ENCODE measurements around the gene TGFBR2. TPM values are rescaled to one million over a fixed set of nuclear protein-coding genes. Genes with fewer than 3 reads are reported as not detected.

The TGFBR2 gene
- total and polyA plus RNA-seq, 10 of the 15 experiments (the other 5 are each of a cell fraction or from before 2014, with no cell fraction given): 0.02 to 0.98 (median 0.18) TPM; not detected in 1

DNA sequence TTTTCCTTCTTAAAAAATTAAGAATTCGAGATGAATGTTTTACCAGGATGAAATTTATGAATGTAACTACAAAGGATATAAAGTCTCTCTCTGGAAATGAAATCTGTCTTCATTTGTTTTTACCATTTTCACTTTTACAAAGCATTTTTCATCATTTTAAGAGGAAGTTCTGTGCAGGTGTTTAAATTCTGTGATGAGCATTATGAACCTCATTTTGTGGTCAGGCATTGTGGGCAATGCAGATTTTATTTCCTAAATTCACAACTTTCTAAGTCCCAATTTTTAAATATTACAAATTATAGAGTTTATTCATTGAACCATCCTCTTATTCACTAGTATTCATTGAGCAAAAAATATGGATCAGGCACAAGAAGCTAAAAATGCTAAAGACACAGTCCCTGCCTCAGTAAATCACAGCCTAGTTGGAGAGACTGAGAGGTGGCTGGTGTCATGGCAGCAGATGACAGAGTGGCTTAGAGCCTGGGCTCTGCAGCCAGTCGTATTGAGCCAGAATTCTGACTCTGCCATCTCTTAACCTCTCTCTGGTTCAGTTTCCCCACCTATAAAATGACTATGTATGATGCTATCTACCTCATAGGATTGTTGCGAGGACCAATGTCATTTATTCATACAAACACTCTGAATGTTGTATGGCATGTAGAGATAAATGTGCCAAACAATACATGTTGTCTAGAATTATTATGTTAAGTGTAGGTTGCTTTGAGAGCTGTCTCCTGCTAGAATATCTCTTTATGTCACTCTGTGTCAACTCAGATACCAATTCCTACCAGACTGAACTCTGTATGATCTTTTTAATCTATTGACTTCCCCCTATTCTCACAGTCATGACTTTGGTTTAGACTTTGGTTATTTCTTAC is 7.5 kb upstream of the TGFBR2 start (continued):
- TF ChIP-seq, protein P1, sequence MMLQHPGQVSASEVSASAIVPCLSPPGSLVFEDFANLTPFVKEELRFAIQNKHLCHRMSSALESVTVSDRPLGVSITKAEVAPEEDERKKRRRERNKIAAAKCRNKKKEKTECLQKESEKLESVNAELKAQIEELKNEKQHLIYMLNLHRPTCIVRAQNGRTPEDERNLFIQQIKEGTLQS (IDR thresholded peaks at IDR 0.05; ENCODE audit: borderline replicate concordance, extremely low read depth, low read depth, low read length): no peak
- TF ChIP-seq CBFB (IDR thresholded peaks at IDR 0.05; ENCODE audit: low read depth): no peak
- TF ChIP-seq ZNF274 (IDR thresholded peaks at IDR 0.05; ENCODE audit: insufficient read depth, insufficient read length): no peak
- TF ChIP-seq, protein P2, sequence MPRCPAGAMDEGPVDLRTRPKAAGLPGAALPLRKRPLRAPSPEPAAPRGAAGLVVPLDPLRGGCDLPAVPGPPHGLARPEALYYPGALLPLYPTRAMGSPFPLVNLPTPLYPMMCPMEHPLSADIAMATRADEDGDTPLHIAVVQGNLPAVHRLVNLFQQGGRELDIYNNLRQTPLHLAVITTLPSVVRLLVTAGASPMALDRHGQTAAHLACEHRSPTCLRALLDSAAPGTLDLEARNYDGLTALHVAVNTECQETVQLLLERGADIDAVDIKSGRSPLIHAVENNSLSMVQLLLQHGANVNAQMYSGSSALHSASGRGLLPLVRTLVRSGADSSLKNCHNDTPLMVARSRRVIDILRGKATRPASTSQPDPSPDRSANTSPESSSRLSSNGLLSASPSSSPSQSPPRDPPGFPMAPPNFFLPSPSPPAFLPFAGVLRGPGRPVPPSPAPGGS (IDR thresholded peaks at IDR 0.05; ENCODE audit: borderline replicate concordance, insufficient read depth, low read depth, low read length, poor library complexity, severe bottlenecking): no peak
- TF ChIP-seq CHD2 (IDR thresholded peaks at IDR 0.05; ENCODE audit: borderline replicate concordance, low read depth, low read length): no peak
- no peak for TF ChIP-seq SRF (IDR thresholded peaks at IDR 0.05; ENCODE audit: low read depth in 2 of 2, low read length in 2 of 2)
- TF ChIP-seq, protein P3, sequence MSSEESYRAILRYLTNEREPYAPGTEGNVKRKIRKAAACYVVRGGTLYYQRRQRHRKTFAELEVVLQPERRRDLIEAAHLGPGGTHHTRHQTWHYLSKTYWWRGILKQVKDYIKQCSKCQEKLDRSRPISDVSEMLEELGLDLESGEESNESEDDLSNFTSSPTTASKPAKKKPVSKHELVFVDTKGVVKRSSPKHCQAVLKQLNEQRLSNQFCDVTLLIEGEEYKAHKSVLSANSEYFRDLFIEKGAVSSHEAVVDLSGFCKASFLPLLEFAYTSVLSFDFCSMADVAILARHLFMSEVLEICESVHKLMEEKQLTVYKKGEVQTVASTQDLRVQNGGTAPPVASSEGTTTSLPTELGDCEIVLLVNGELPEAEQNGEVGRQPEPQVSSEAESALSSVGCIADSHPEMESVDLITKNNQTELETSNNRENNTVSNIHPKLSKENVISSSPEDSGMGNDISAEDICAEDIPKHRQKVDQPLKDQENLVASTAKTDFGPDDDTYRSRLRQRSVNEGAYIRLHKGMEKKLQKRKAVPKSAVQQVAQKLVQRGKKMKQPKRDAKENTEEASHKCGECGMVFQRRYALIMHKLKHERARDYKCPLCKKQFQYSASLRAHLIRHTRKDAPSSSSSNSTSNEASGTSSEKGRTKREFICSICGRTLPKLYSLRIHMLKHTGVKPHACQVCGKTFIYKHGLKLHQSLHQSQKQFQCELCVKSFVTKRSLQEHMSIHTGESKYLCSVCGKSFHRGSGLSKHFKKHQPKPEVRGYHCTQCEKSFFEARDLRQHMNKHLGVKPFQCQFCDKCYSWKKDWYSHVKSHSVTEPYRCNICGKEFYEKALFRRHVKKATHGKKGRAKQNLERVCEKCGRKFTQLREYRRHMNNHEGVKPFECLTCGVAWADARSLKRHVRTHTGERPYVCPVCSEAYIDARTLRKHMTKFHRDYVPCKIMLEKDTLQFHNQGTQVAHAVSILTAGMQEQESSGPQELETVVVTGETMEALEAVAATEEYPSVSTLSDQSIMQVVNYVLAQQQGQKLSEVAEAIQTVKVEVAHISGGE (CRISPR knock-in tag; IDR thresholded peaks at IDR 0.05): no peak
- TF ChIP-seq, protein P4, sequence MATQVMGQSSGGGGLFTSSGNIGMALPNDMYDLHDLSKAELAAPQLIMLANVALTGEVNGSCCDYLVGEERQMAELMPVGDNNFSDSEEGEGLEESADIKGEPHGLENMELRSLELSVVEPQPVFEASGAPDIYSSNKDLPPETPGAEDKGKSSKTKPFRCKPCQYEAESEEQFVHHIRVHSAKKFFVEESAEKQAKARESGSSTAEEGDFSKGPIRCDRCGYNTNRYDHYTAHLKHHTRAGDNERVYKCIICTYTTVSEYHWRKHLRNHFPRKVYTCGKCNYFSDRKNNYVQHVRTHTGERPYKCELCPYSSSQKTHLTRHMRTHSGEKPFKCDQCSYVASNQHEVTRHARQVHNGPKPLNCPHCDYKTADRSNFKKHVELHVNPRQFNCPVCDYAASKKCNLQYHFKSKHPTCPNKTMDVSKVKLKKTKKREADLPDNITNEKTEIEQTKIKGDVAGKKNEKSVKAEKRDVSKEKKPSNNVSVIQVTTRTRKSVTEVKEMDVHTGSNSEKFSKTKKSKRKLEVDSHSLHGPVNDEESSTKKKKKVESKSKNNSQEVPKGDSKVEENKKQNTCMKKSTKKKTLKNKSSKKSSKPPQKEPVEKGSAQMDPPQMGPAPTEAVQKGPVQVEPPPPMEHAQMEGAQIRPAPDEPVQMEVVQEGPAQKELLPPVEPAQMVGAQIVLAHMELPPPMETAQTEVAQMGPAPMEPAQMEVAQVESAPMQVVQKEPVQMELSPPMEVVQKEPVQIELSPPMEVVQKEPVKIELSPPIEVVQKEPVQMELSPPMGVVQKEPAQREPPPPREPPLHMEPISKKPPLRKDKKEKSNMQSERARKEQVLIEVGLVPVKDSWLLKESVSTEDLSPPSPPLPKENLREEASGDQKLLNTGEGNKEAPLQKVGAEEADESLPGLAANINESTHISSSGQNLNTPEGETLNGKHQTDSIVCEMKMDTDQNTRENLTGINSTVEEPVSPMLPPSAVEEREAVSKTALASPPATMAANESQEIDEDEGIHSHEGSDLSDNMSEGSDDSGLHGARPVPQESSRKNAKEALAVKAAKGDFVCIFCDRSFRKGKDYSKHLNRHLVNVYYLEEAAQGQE (IDR thresholded peaks at IDR 0.05; ENCODE audit: low read depth, low read length): no peak
